Measurements from ENCODE around the gene EML4.

Gene EML4

DNA sequence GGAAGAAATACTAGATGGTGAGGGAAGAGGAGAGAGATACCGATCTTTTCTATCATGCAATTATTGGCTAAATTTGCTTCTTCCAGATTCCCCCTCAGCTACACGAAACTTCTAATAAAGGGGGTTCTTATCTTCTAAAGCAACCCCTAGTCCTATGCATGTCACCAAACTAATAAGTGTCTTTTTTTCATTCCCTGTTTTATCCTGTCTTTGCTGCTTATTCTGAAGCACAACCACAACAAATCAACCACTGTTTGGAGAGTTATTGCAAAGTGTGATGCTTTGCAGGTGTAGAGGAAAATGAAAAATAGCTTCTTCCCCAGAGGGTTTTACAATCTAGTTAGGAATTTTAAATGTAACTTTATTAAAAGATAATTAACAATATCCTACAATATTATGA is 60.8 kb downstream of the EML4 start:
- Histone ChIP-seq H3K36me3 (no peaks in the 10 kb centered on the region), H3K4me1 (ENCODE audit: control insufficient read depth in 1 of 2, insufficient read depth in 1 of 2, low read depth in 1 of 2, low read length in 1 of 2) (peaks cover 7% of the 10 kb centered on the region in 2 experiments), H3K27me3 (no peaks in the 10 kb centered on the region), H3K27ac (no peak overlapping the region), H3K4me3 (ENCODE audit: low read depth in 1 of 2, low read length in 1 of 2) (no peak overlapping the region), H3K9me3 (no peaks in the 10 kb centered on the region)
- TF ChIP-seq, protein P1, sequence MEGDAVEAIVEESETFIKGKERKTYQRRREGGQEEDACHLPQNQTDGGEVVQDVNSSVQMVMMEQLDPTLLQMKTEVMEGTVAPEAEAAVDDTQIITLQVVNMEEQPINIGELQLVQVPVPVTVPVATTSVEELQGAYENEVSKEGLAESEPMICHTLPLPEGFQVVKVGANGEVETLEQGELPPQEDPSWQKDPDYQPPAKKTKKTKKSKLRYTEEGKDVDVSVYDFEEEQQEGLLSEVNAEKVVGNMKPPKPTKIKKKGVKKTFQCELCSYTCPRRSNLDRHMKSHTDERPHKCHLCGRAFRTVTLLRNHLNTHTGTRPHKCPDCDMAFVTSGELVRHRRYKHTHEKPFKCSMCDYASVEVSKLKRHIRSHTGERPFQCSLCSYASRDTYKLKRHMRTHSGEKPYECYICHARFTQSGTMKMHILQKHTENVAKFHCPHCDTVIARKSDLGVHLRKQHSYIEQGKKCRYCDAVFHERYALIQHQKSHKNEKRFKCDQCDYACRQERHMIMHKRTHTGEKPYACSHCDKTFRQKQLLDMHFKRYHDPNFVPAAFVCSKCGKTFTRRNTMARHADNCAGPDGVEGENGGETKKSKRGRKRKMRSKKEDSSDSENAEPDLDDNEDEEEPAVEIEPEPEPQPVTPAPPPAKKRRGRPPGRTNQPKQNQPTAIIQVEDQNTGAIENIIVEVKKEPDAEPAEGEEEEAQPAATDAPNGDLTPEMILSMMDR (IDR thresholded peaks at IDR 0.05), result no peak

DNA sequence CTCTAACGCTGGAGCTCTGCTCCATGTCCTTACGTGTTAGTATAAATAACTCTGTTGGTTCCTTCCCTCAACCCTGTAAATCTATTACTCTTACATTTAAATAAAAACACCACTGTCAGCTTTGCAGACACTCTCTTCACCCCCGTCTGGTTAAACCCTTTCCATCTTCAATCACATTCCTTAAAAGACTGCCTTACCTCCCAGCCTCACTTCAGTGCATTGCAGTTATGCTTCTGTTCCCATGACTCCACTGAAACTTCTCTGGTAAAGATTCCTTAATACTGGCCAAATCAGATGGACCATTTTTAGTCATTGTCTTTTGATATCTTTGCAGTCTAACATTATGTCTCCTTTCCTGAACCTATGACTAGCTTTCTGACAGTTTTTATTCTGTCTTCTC is 61.7 kb downstream of the EML4 start:
- no peaks in the 10 kb centered on the region for H3K9me3 ChIP-seq
- TF ChIP-seq, protein P1 (IDR thresholded peaks at IDR 0.05), result no peak
- no peaks in the 10 kb centered on the region for H3K27me3 ChIP-seq
- no peaks in the 10 kb centered on the region for H3K36me3 ChIP-seq
- H3K27ac ChIP-seq, result no peak overlapping the region
- H3K4me1 ChIP-seq (ENCODE audit: control insufficient read depth in 1 of 2, insufficient read depth in 1 of 2, low read depth in 1 of 2, low read length in 1 of 2), result peaks cover 0 to 6% of the 10 kb centered on the region in 2 experiments
- no peak overlapping the region for H3K4me3 ChIP-seq (ENCODE audit: low read depth in 1 of 2, low read length in 1 of 2)

- peaks cover 0 to 6% of the 10 kb centered on the region in 2 experiments for H3K4me1 ChIP-seq (ENCODE audit: control insufficient read depth in 1 of 2, insufficient read depth in 1 of 2, low read depth in 1 of 2, low read length in 1 of 2)
- H3K27ac ChIP-seq, result no peak overlapping the region
- no peak overlapping the region for H3K4me3 ChIP-seq (ENCODE audit: low read depth in 1 of 2, low read length in 1 of 2)
- H3K27me3 ChIP-seq, result no peaks in the 10 kb centered on the region
- no peaks in the 10 kb centered on the region for H3K9me3 ChIP-seq
- TF ChIP-seq, protein P1 (IDR thresholded peaks at IDR 0.05), result no peak
- H3K36me3 ChIP-seq, result no peaks in the 10 kb centered on the region
Observed at GRCh38 chr2:42232024-42232423, 62.9 kb downstream of the EML4 start.

- TF ChIP-seq, protein P1 (IDR thresholded peaks at IDR 0.05), result no peak
- Histone ChIP-seq H3K4me3 (ENCODE audit: low read depth in 1 of 2, low read length in 1 of 2) (no peak overlapping the region), H3K27ac (no peak overlapping the region), H3K4me1 (ENCODE audit: control insufficient read depth in 1 of 2, insufficient read depth in 1 of 2, low read depth in 1 of 2, low read length in 1 of 2) (peaks cover 11 to 18% of the 10 kb centered on the region in 2 experiments), H3K9me3 (no peaks in the 10 kb centered on the region), H3K36me3 (no peaks in the 10 kb centered on the region), H3K27me3 (no peaks in the 10 kb centered on the region)
Observed at GRCh38 chr2:42233976-42234441, 64.9 kb downstream of the EML4 start.

GRCh38 chr2:42236911-42237310 is 67.8 kb downstream of the EML4 start:
- Histone ChIP-seq H3K27me3 (no peaks in the 10 kb centered on the region), H3K27ac (no peak overlapping the region), H3K4me1 (ENCODE audit: control insufficient read depth in 1 of 2, insufficient read depth in 1 of 2, low read depth in 1 of 2, low read length in 1 of 2) (peaks cover 38 to 43% of the 10 kb centered on the region in 2 experiments), H3K36me3 (no peaks in the 10 kb centered on the region), H3K9me3 (no peaks in the 10 kb centered on the region), H3K4me3 (ENCODE audit: low read depth in 1 of 2, low read length in 1 of 2) (no peak overlapping the region)
- TF ChIP-seq, protein P1 (IDR thresholded peaks at IDR 0.05), result no peak

All from neutrophil (primary cell).